Naive thymus-derived CD4-positive, alpha-beta T cell (primary cell): ENCODE results near the gene ADAM8. TPM values are rescaled to one million over a fixed set of nuclear protein-coding genes. Genes with fewer than 3 reads are reported as not detected.
"Not testable (repeated sequence)": the region's sequence is repeated elsewhere in the genome, so short reads cannot be mapped to it uniquely, and the experiment has no call there.

ENCODE experiments used
- ATAC-seq: fragments of 150-1000 bp; cut with Tn5 transposase; 2 replicates; pipeline ENCODE4 v1.10.0; 2021; ENCODE audit warnings: mild to moderate bottlenecking, moderate library complexity
- CTCF ChIA-PET: fragments of 350-600 bp; sonication (Branson Sonifier 250); formaldehyde crosslinking; loops from one replicate; lab custom pipeline; 2021; ENCODE audit warnings: antibody characterized with exemption; lab: Charles Lee
- POLR2A ChIA-PET: fragments of 350-600 bp; sonication (Branson Sonifier 250); formaldehyde crosslinking; loops from one replicate; lab custom pipeline; 2021; ENCODE audit warnings: antibody characterized with exemption, inconsistent platforms; lab: Charles Lee
- DNase-seq, 9 donors: peaks; one replicate each; pipeline versions ENCODE4 v3.0.0 to v3.0.0-alpha.2; 2020 to 2022; ENCODE audit warnings: mixed read lengths in 1 of 9
- H3K27ac ChIP-seq: one replicate; pipeline ENCODE4 v1.7.0; 2013; ENCODE audit warnings: mild to moderate bottlenecking, low read depth, low read length, moderate library complexity
- H3K27me3 ChIP-seq, 2 donors: one replicate each; pipeline ENCODE4 v1.7.0; 2013; ENCODE audit warnings: low read length in 2 of 2, mild to moderate bottlenecking in 2 of 2, moderate library complexity in 2 of 2; ENCODE audit not compliant: control insufficient read depth in 2 of 2, insufficient read depth in 2 of 2
- H3K36me3 ChIP-seq, 3 experiments: 1 replicate in 2 of 3; 2 replicates in 1 of 3; pipeline ENCODE4 v1.7.0; 2013; ENCODE audit warnings: low read length in 3 of 3, mild to moderate bottlenecking in 3 of 3, moderate library complexity in 1 of 3; ENCODE audit not compliant: insufficient read depth in 3 of 3, control insufficient read depth in 2 of 3
- H3K4me1 ChIP-seq, 2 donors: one replicate each; pipeline ENCODE4 v1.7.0; 2013; ENCODE audit warnings: low read length in 2 of 2, mild to moderate bottlenecking in 2 of 2, moderate library complexity in 1 of 2; ENCODE audit not compliant: control insufficient read depth in 2 of 2, insufficient read depth in 2 of 2
- H3K4me3 ChIP-seq: 2 replicates; pipeline ENCODE4 v1.7.0; 2013; ENCODE audit warnings: mild to moderate bottlenecking, low read length
- H3K9me3 ChIP-seq, 3 experiments: 1 replicate in 2 of 3; 2 replicates in 1 of 3; pipeline ENCODE4 v1.7.0; 2013; ENCODE audit warnings: low read length in 3 of 3; ENCODE audit not compliant: control insufficient read depth in 2 of 3
- H3K27ac Mint-ChIP-seq, 9 donors: one replicate each; pipeline ENCODE4 v1.8.0; 2020 to 2022; ENCODE audit warnings: mixed read lengths in 9 of 9, mild to moderate bottlenecking in 8 of 9, moderate library complexity in 5 of 9, inconsistent platforms in 2 of 9
- H3K27me3 Mint-ChIP-seq, 5 donors: one replicate each; pipeline ENCODE4 v1.8.0; 2021 to 2022; ENCODE audit warnings: mixed read lengths in 5 of 5, mild to moderate bottlenecking in 1 of 5
- H3K36me3 Mint-ChIP-seq, 5 donors: one replicate each; pipeline ENCODE4 v1.8.0; 2020 to 2022; ENCODE audit warnings: mixed read lengths in 5 of 5, mild to moderate bottlenecking in 3 of 5, inconsistent platforms in 1 of 5
- H3K4me1 Mint-ChIP-seq, 7 donors: one replicate each; pipeline ENCODE4 v1.8.0; 2020 to 2022; ENCODE audit warnings: mixed read lengths in 7 of 7, mild to moderate bottlenecking in 3 of 7, inconsistent platforms in 1 of 7
- H3K4me3 Mint-ChIP-seq, 10 donors: one replicate each; pipeline ENCODE4 v1.8.0; 2020 to 2022; ENCODE audit warnings: mild to moderate bottlenecking in 10 of 10, mixed read lengths in 10 of 10, moderate library complexity in 6 of 10, inconsistent platforms in 2 of 10
- H3K9me3 Mint-ChIP-seq, 11 donors: one replicate each; pipeline ENCODE4 v1.8.0; 2020 to 2022; ENCODE audit warnings: mixed read lengths in 11 of 11, mild to moderate bottlenecking in 4 of 11, inconsistent platforms in 1 of 11, moderate library complexity in 1 of 11
- intact Hi-C, 2 donors: fragments of 100-400 bp; cut with micrococcal nuclease; formaldehyde crosslinking; loops; one replicate each; pipeline ENCODE4 v1.15.1; 2023
- polyA plus RNA-seq, 2 donors: library from polyadenylated mRNA; unstranded; fragments of 300-500 nt; fragmentation: Illumina TruSeq; gene quantifications; one replicate each; pipeline ENCODE4 v1.2.3, GENCODE V29; 2021
- total RNA-seq, 6 experiments: library from RNA in 5 of 6; stranded (reverse) in 5 of 6; gene quantifications; 1 replicate in 5 of 6; 2 replicates in 1 of 6; pipeline ENCODE4 v1.2.3 and lab custom pipeline; 2021 to 2026

The ADAM8 gene
- total and polyA plus RNA-seq, 7 experiments from 2014 or later: 19.5 to 239 (median 27.8) TPM

GRCh38 chr10:133322064-133322709 lies 45.5 kb upstream of the ADAM8 start:
- peaks cover 5 to 11% of the 10 kb centered on the region in 2 donors for H3K4me1 ChIP-seq
- H3K36me3 Mint-ChIP-seq, H3K9me3 ChIP-seq, DNase-seq, H3K4me3 ChIP-seq, H3K36me3 ChIP-seq, H3K9me3 Mint-ChIP-seq, intact Hi-C loops, H3K27ac ChIP-seq, H3K4me3 Mint-ChIP-seq, POLR2A ChIA-PET, ATAC-seq, H3K27ac Mint-ChIP-seq, H3K27me3 ChIP-seq: not testable (repeated sequence)
- Mint-ChIP-seq H3K27me3 (peaks cover 2 to 28% (median 13%) of the 10 kb centered on the region in 5 donors), H3K4me1 (peaks cover 2 to 16% (median 14%) of the 10 kb centered on the region in 7 donors)
- CTCF ChIA-PET: interaction anchor here (2.2 kb wide), 1 partner anchor 7 kb away, joined by 10 read pairs; no protein-coding TSS in a partner anchor

GRCh38 chr10:133320852-133321422 lies 44.3 kb upstream of the ADAM8 start:
- H3K27ac Mint-ChIP-seq, H3K36me3 ChIP-seq, ATAC-seq, H3K4me3 ChIP-seq, H3K4me1 ChIP-seq, H3K4me3 Mint-ChIP-seq, H3K27ac ChIP-seq, H3K27me3 ChIP-seq, DNase-seq, H3K9me3 ChIP-seq, POLR2A ChIA-PET, H3K9me3 Mint-ChIP-seq, intact Hi-C loops, H3K36me3 Mint-ChIP-seq: not testable (repeated sequence)
- peaks cover 0 to 19% (median 10%) of the 10 kb centered on the region in 5 donors for H3K27me3 Mint-ChIP-seq
- CTCF ChIA-PET: interaction anchor here (2.2 kb wide), 1 partner anchor 9 kb away, joined by 10 read pairs; no protein-coding TSS in a partner anchor
- H3K4me1 Mint-ChIP-seq: peaks cover 0 to 13% (median 10%) of the 10 kb centered on the region in 7 donors

- POLR2A ChIA-PET: no interaction called here
Measured at GRCh38 chr10:133318494-133319127, 41.9 kb upstream of the ADAM8 start.

GRCh38 chr10:133316732-133317131 lies 40.1 kb upstream of the ADAM8 start:
- ChIA-PET CTCF (no interaction called here), POLR2A (no interaction called here)
- H3K27ac ChIP-seq: no peak overlapping the region
- no peak for DNase-seq
- H3K27me3 ChIP-seq: no peaks in the 10 kb centered on the region
- Mint-ChIP-seq H3K4me3 (no peak overlapping the region), H3K4me1 (peaks cover 0 to 13% (median 11%) of the 10 kb centered on the region in 7 donors), H3K27me3 (peaks cover 0 to 11% (median 6%) of the 10 kb centered on the region in 5 donors), H3K9me3 (peaks cover 0 to 5% (median 0%) of the 10 kb centered on the region in 11 donors), H3K27ac (no peak overlapping the region), H3K36me3 (peaks cover 0 to 6% (median 0%) of the 10 kb centered on the region in 5 donors)
- intact Hi-C loops: loop anchor here in 1 of 2 donors (5.0 kb wide), 1 partner anchor 374 kb away; the partner anchor contains the start of gene CFAP46
- H3K4me3 ChIP-seq: no peak overlapping the region
- peaks cover 0 to 17% (median 5%) of the 10 kb centered on the region in 3 experiments for H3K36me3 ChIP-seq
- no peak for ATAC-seq
- H3K4me1 ChIP-seq: no peaks in the 10 kb centered on the region
- no peaks in the 10 kb centered on the region for H3K9me3 ChIP-seq

More at GRCh38 chr10:133318494-133319127, 41.9 kb upstream of the ADAM8 start:
- Histone ChIP-seq H3K36me3 (no peaks in the 10 kb centered on the region), H3K4me1 (no peaks in the 10 kb centered on the region), H3K4me3 (peak overlapping the region; percentile 41), H3K27ac (no peak overlapping the region), H3K9me3 (no peaks in the 10 kb centered on the region), H3K27me3 (no peaks in the 10 kb centered on the region)
- H3K36me3 Mint-ChIP-seq: no peaks in the 10 kb centered on the region
- H3K27me3 Mint-ChIP-seq: peaks cover 0 to 15% (median 6%) of the 10 kb centered on the region in 5 donors
- ATAC-seq (peak; percentile 96), DNase-seq (peak in 8 of 9 donors; percentile 38 to 78 (median 52))
- peak overlapping the region; percentile 34 to 77 (median 70) for H3K4me3 Mint-ChIP-seq
- CTCF ChIA-PET: interaction anchor here (0.7 to 1.6 kb wide), 4 partner anchors 9 to 175 kb away, joined by 3 to 6 read pairs (median 3); no protein-coding TSS in a partner anchor
- peak overlapping the region in 1 of 9 donors; percentile 49 for H3K27ac Mint-ChIP-seq
- peaks cover 0 to 8% (median 0%) of the 10 kb centered on the region in 11 donors for H3K9me3 Mint-ChIP-seq
- peaks cover 0 to 13% (median 11%) of the 10 kb centered on the region in 7 donors for H3K4me1 Mint-ChIP-seq
- intact Hi-C loops: loop anchor here (1.0 to 5.0 kb wide), 5 partner anchors 9 to 376 kb away; partner anchors contain the start of gene CFAP46 (in 1 of the 2)

- intact Hi-C loops: loop anchor here in 1 of 2 donors (5.0 kb wide), 1 partner anchor 374 kb away; the partner anchor contains the start of gene CFAP46
- H3K4me1 Mint-ChIP-seq: peaks cover 0 to 16% (median 11%) of the 10 kb centered on the region in 7 donors
- H3K9me3 Mint-ChIP-seq: peaks cover 0 to 5% (median 0%) of the 10 kb centered on the region in 11 donors
Measured at GRCh38 chr10:133316266-133316665, 39.6 kb upstream of the ADAM8 start.

GRCh38 chr10:133315847-133316246 lies 39.2 kb upstream of the ADAM8 start:
- Mint-ChIP-seq H3K9me3 (peaks cover 0 to 5% (median 0%) of the 10 kb centered on the region in 11 donors), H3K27me3 (peaks cover 0 to 11% (median 6%) of the 10 kb centered on the region in 5 donors), H3K27ac (peak overlapping the region in 1 of 9 donors; percentile 46), H3K4me1 (peaks cover 0 to 17% (median 11%) of the 10 kb centered on the region in 7 donors), H3K4me3 (peak overlapping the region in 1 of 10 donors; percentile 30), H3K36me3 (peaks cover 0 to 10% (median 2%) of the 10 kb centered on the region in 5 donors)
- intact Hi-C loops: loop anchor here in 1 of 2 donors (5.0 kb wide), 1 partner anchor 374 kb away; the partner anchor contains the start of gene CFAP46
- H3K36me3 ChIP-seq: peaks cover 7 to 24% (median 11%) of the 10 kb centered on the region in 3 experiments
- H3K27me3 ChIP-seq: no peaks in the 10 kb centered on the region
- no peaks in the 10 kb centered on the region for H3K9me3 ChIP-seq
- ChIA-PET POLR2A (interaction anchor here (0.6 to 1.7 kb wide), 3 partner anchors 9 to 40 kb away, joined by 3 to 10 read pairs (median 3); no protein-coding TSS in a partner anchor), CTCF (interaction anchor here (0.6 to 2.0 kb wide), 3 partner anchors 9 to 525 kb away, joined by 3 to 9 read pairs (median 5); no protein-coding TSS in a partner anchor)
- no peaks in the 10 kb centered on the region for H3K4me1 ChIP-seq
- no peak overlapping the region for H3K4me3 ChIP-seq
- H3K27ac ChIP-seq: no peak overlapping the region
- DNase-seq (no peak), ATAC-seq (no peak)

More at GRCh38 chr10:133316266-133316665, 39.6 kb upstream of the ADAM8 start:
- Mint-ChIP-seq H3K4me3 (peak overlapping the region in 2 of 10 donors; percentile 30 to 44), H3K36me3 (peaks cover 0 to 10% (median 2%) of the 10 kb centered on the region in 5 donors), H3K27me3 (peaks cover 0 to 11% (median 6%) of the 10 kb centered on the region in 5 donors), H3K27ac (peak overlapping the region in 1 of 9 donors; percentile 46)
- Histone ChIP-seq H3K36me3 (peaks cover 3 to 20% (median 10%) of the 10 kb centered on the region in 3 experiments), H3K4me1 (no peaks in the 10 kb centered on the region), H3K27me3 (no peaks in the 10 kb centered on the region), H3K9me3 (no peaks in the 10 kb centered on the region), H3K27ac (no peak overlapping the region), H3K4me3 (no peak overlapping the region)
- DNase-seq: no peak
- ATAC-seq: no peak
- POLR2A ChIA-PET: interaction anchor here (0.6 to 1.7 kb wide), 2 partner anchors 8 to 10 kb away, joined by 3 to 10 read pairs; no protein-coding TSS in a partner anchor
- CTCF ChIA-PET: interaction anchor here (2.0 kb wide), 1 partner anchor 9 kb away, joined by 9 read pairs; no protein-coding TSS in a partner anchor
